HEK293T (cell line): ENCODE measurements around the gene HSH2D.

ENCODE experiments used
- BHLHE40 ChIP-seq: fragments of 450-650 bp; IDR thresholded peaks from 2 replicates; pipeline ENCODE4 v1.6.1; 2016; ENCODE audit warnings: mild to moderate bottlenecking, moderate library complexity, borderline replicate concordance
- ELF4 ChIP-seq: fragments of 450-650 bp; IDR thresholded peaks from 2 replicates; pipeline ENCODE4 v1.6.1; 2017; ENCODE audit warnings: antibody characterized with exemption
- FOXK2 ChIP-seq: fragments of 450-650 bp; IDR thresholded peaks from 2 replicates; pipeline ENCODE4 v1.6.1; 2016; ENCODE audit warnings: mild to moderate bottlenecking
- FOXM1 ChIP-seq: fragments of 450-650 bp; IDR thresholded peaks from 2 replicates; pipeline ENCODE4 v1.6.1; 2017; ENCODE audit warnings: mild to moderate bottlenecking, borderline replicate concordance
- HDGF ChIP-seq: fragments of 450-650 bp; IDR thresholded peaks from 2 replicates; pipeline ENCODE4 v1.6.1; 2017; ENCODE audit warnings: antibody characterized with exemption, borderline replicate concordance
- LEF1 ChIP-seq: fragments of 450-650 bp; IDR thresholded peaks from 2 replicates; pipeline ENCODE4 v1.6.1; 2017; ENCODE audit warnings: mild to moderate bottlenecking, borderline replicate concordance
- SP1 ChIP-seq: fragments of 450-650 bp; IDR thresholded peaks from 2 replicates; pipeline ENCODE4 v1.6.1; 2017
- TARDBP ChIP-seq: fragments of 450-650 bp; IDR thresholded peaks from 2 replicates; pipeline ENCODE4 v1.6.1; 2016
- ZNF384 ChIP-seq: fragments of 450-650 bp; IDR thresholded peaks from 2 replicates; pipeline ENCODE4 v1.6.1; 2016
- TF ChIP-seq, protein P1 (sequence below): fragments of 450-650 bp; IDR thresholded peaks from 2 replicates; pipeline ENCODE4 v1.6.1; 2016

DNA sequence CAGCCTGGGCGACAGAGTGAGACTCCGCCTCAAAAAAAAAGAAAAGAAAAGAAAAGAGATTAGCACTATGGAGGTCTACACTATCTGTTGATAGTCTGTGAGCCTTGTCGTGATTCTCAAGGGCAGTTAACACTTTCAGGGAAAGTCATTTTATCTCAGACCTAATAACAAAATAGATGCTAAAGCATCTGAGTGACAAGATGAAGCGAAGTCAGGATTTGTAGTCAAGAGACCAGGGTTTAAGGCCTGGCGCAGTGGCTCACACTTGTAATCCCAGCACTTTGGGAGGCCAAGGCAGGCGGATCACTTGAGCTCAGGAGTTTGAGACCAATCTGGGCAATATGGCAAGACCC, 45.1 kb upstream of the HSH2D start:
- TF ChIP-seq, protein P1, sequence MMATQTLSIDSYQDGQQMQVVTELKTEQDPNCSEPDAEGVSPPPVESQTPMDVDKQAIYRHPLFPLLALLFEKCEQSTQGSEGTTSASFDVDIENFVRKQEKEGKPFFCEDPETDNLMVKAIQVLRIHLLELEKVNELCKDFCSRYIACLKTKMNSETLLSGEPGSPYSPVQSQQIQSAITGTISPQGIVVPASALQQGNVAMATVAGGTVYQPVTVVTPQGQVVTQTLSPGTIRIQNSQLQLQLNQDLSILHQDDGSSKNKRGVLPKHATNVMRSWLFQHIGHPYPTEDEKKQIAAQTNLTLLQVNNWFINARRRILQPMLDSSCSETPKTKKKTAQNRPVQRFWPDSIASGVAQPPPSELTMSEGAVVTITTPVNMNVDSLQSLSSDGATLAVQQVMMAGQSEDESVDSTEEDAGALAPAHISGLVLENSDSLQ, result no peak
- TF ChIP-seq FOXM1, result no peak
- TF ChIP-seq FOXK2, result no peak
- no peak for TF ChIP-seq BHLHE40
- TF ChIP-seq ELF4, result no peak
- no peak for TF ChIP-seq SP1
- no peak for TF ChIP-seq ZNF384
- TF ChIP-seq TARDBP, result no peak
- no peak for TF ChIP-seq LEF1
- TF ChIP-seq HDGF, result no peak
